GM08714 (cell line): Measurements from ENCODE around the gene AIPL1.

Experiments
- H3K4me3 ChIP-seq: fragments of 200-500 bp; sonication (Bioruptor generic); 2 replicates; pipeline ENCODE4 v1.5.1; 2014; ENCODE audit warnings: mild to moderate bottlenecking, low read length, inconsistent platforms
- ZNF274 ChIP-seq: IDR thresholded peaks from 2 replicates; pipeline ENCODE4 v1.6.1; 2012; ENCODE audit warnings: mild to moderate bottlenecking, low read depth, low read length

Gene AIPL1

GRCh38 chr17:6471531-6472465 is 36.9 kb upstream of the AIPL1 start:
- H3K4me3 ChIP-seq = no peak overlapping the region
- TF ChIP-seq ZNF274 = no peak

GRCh38 chr17:6470751-6471521 is 36.0 kb upstream of the AIPL1 start:
- no peak for TF ChIP-seq ZNF274
- H3K4me3 ChIP-seq = no peak overlapping the region

- TF ChIP-seq ZNF274 = no peak
These were observed 35.3 kb upstream of the AIPL1 start for GRCh38 chr17:6470146-6470718.

GRCh38 chr17:6468051-6468790 is 33.3 kb upstream of the AIPL1 start:
- TF ChIP-seq ZNF274 = no peak

More at GRCh38 chr17:6470146-6470718, 35.3 kb upstream of the AIPL1 start:
- H3K4me3 ChIP-seq = no peak overlapping the region

GRCh38 chr17:6467567-6467966 is 32.6 kb upstream of the AIPL1 start:
- TF ChIP-seq ZNF274 = no peak

More at GRCh38 chr17:6468051-6468790, 33.3 kb upstream of the AIPL1 start:
- no peak overlapping the region for H3K4me3 ChIP-seq

GRCh38 chr17:6465206-6466003 is 30.5 kb upstream of the AIPL1 start:
- no peak for TF ChIP-seq ZNF274
- no peak overlapping the region for H3K4me3 ChIP-seq

More at GRCh38 chr17:6467567-6467966, 32.6 kb upstream of the AIPL1 start:
- no peak overlapping the region for H3K4me3 ChIP-seq

GRCh38 chr17:6464446-6465041 is 29.6 kb upstream of the AIPL1 start:
- H3K4me3 ChIP-seq = no peak overlapping the region
- no peak for TF ChIP-seq ZNF274

- TF ChIP-seq ZNF274 = no peak
- no peak overlapping the region for H3K4me3 ChIP-seq
These were observed 28.9 kb upstream of the AIPL1 start for GRCh38 chr17:6463616-6464445.

GRCh38 chr17:6462692-6463091 is 27.8 kb upstream of the AIPL1 start:
- no peak for TF ChIP-seq ZNF274

GRCh38 chr17:6461792-6462524 is 27.0 kb upstream of the AIPL1 start:
- no peak for TF ChIP-seq ZNF274
- no peak overlapping the region for H3K4me3 ChIP-seq

More at GRCh38 chr17:6462692-6463091, 27.8 kb upstream of the AIPL1 start:
- H3K4me3 ChIP-seq = no peak overlapping the region

- TF ChIP-seq ZNF274 = no peak
- H3K4me3 ChIP-seq = no peak overlapping the region
These were observed 26.3 kb upstream of the AIPL1 start for GRCh38 chr17:6461246-6461645.

- no peak for TF ChIP-seq ZNF274
These were observed 25.7 kb upstream of the AIPL1 start for GRCh38 chr17:6460531-6461161.

More at GRCh38 chr17:6460531-6461161, 25.7 kb upstream of the AIPL1 start:
- H3K4me3 ChIP-seq = no peak overlapping the region
